K562 (cell line): ENCODE data around the gene FHIT. TPM values are rescaled to one million over a fixed set of nuclear protein-coding genes. Genes with fewer than 3 reads are reported as not detected.

Source experiments
- ATAC-seq: fragments of 200-7000 bp; cut with Tn5 transposase; 3 replicates; pipeline ENCODE4 v1.9.1; 2020; ENCODE audit warnings: moderate library complexity
- BruUV-seq: library from RNA; stranded (reverse); fragments of 400-500 nt; replicated peaks from 2 replicates; lab custom pipeline; 2021; lab: Mats Ljungman, UMichigan
- CTCF ChIA-PET: fragments of 300-600 bp; formaldehyde crosslinking; extraction: SDS; loops from one replicate; lab custom pipeline; 2021; ENCODE audit warnings: low intra/inter-chr PET ratio; lab: Yijun Ruan, JAX
- POLR2A ChIA-PET: fragments of 300-600, 350-650 bp; sonication (Branson Sonifier 250); formaldehyde crosslinking; extraction: SDS; loops from one replicate; lab custom pipeline; 2021; ENCODE audit warnings: antibody characterized with exemption, inconsistent platforms; lab: Yijun Ruan, JAX
- DNase-seq, 4 experiments: peaks; one replicate each; pipeline versions ENCODE4 v3.0.0 to v3.0.0-alpha.2; 2011 to 2018; ENCODE audit warnings: low spot score in 3 of 4, mixed read lengths in 3 of 4; ENCODE audit errors: extremely low read depth in 1 of 4
- FAIRE-seq: peaks from 2 replicates; lab custom pipeline; 2011; peaks lifted over from hg19 to GRCh38; lab: Jason Lieb, UNC
- H2AFZ ChIP-seq: 2 replicates; pipeline ENCODE4 v1.6.0; 2011; ENCODE audit warnings: low read depth, low read length, control low read depth, inconsistent platforms
- H3K27ac ChIP-seq: fragments of 200-600 bp; 3 replicates; pipeline ENCODE4 v1.8.0; 2011; ENCODE audit warnings: low read depth, mild to moderate bottlenecking, control low read depth, inconsistent platforms, low read length, moderate library complexity, mixed read lengths; ENCODE audit errors: extremely low read depth
- H3K27me3 ChIP-seq, 2 experiments: fragments of 300-600 bp in 1 of 2; 2 replicates in 1 of 2; 3 replicates in 1 of 2; pipeline versions ENCODE4 v1.6.0 to v1.8.0; 2011; ENCODE audit warnings: inconsistent platforms in 2 of 2, low read length in 2 of 2, mild to moderate bottlenecking in 1 of 2, mixed read lengths in 1 of 2, moderate library complexity in 1 of 2; ENCODE audit not compliant: control insufficient read depth in 2 of 2, insufficient read depth in 2 of 2
- H3K36me3 ChIP-seq: fragments of 300-600 bp; 3 replicates; pipeline ENCODE4 v1.8.0; 2011; ENCODE audit warnings: mild to moderate bottlenecking, low read length, inconsistent platforms; ENCODE audit not compliant: control insufficient read depth, insufficient read depth
- H3K4me1 ChIP-seq, 2 experiments: fragments of 200-600 bp in 1 of 2; replicated peaks in 1 of 2; 2 replicates in 1 of 2; 3 replicates in 1 of 2; pipeline versions ENCODE4 v1.5.1 to v1.8.0; 2011; ENCODE audit warnings: inconsistent platforms in 2 of 2, low read length in 2 of 2, mild to moderate bottlenecking in 1 of 2, mixed read lengths in 1 of 2, moderate library complexity in 1 of 2; ENCODE audit not compliant: control insufficient read depth in 2 of 2, insufficient read depth in 2 of 2
- H3K4me2 ChIP-seq: 2 replicates; pipeline ENCODE4 v1.6.1; 2011; ENCODE audit warnings: low read length, control low read depth, inconsistent platforms, mixed read lengths; ENCODE audit not compliant: insufficient read depth
- H3K4me3 ChIP-seq: fragments of 200-600 bp; sonication (generic), shearing (Covaris generic); 2 replicates; pipeline ENCODE4 v1.5.1; 2016; ENCODE audit warnings: control low read depth, inconsistent platforms
- H3K79me2 ChIP-seq: fragments of 200-600 bp; 3 replicates; pipeline ENCODE4 v1.8.0; 2011; ENCODE audit warnings: low read length, inconsistent platforms; ENCODE audit not compliant: control insufficient read depth, insufficient read depth
- H3K9ac ChIP-seq, 2 experiments: 2 replicates each; pipeline versions ENCODE4 v1.6.0 to v1.6.1; 2011; ENCODE audit warnings: low read depth in 2 of 2, low read length in 2 of 2, control low read depth in 1 of 2, inconsistent platforms in 1 of 2, mild to moderate bottlenecking in 1 of 2, mixed read lengths in 1 of 2; ENCODE audit not compliant: insufficient read depth in 1 of 2
- H3K9me1 ChIP-seq: one replicate; pipeline ENCODE4 v1.6.0; 2011; ENCODE audit warnings: inconsistent platforms, mild to moderate bottlenecking, low read length, moderate library complexity; ENCODE audit not compliant: control insufficient read depth, insufficient read depth
- H3K9me3 ChIP-seq: replicated peaks from 2 replicates; pipeline ENCODE4 v1.5.1; 2011; ENCODE audit warnings: low read depth, low read length, inconsistent platforms; ENCODE audit not compliant: control insufficient read depth, insufficient read depth
- H4K20me1 ChIP-seq: replicated peaks from 2 replicates; pipeline ENCODE4 v1.6.1; 2011; ENCODE audit warnings: low read length, inconsistent platforms, mixed read lengths; ENCODE audit not compliant: control insufficient read depth, insufficient read depth
- BDP1 ChIP-seq: IDR thresholded peaks from 3 replicates; pipeline ENCODE4 v1.6.1; 2011; ENCODE audit not compliant: insufficient read length, insufficient read depth
- CEBPZ ChIP-seq: fragments of 150-350 bp; IDR thresholded peaks from 2 replicates; pipeline ENCODE4 v1.6.1; 2014; ENCODE audit warnings: low read depth, mild to moderate bottlenecking, low read length, borderline replicate concordance
- CREM ChIP-seq: IDR thresholded peaks from 2 replicates; pipeline ENCODE4 v1.6.1; 2014; ENCODE audit warnings: antibody characterized with exemption, low read depth
- GMEB1 ChIP-seq: fragments of 250-450 bp; sonication (Bioruptor Pico); IDR thresholded peaks from 2 replicates; pipeline ENCODE4 v1.4.0; 2020; ENCODE audit warnings: mild to moderate bottlenecking
- LCOR ChIP-seq: sonication (generic); formaldehyde crosslinking; IDR thresholded peaks from 2 replicates; pipeline ENCODE4 v1.8.0; 2022; ENCODE audit warnings: mild to moderate bottlenecking, missing genetic modification reagents
- ZNF644 ChIP-seq: fragments of 200-800 bp; sonication (Bioruptor generic); IDR thresholded peaks from 2 replicates; pipeline ENCODE4 v1.6.1; 2016; ENCODE audit warnings: low read depth, missing genetic modification characterization, missing compliant biosample characterization
- WGBS: fragments of 100-300 bp; shearing (Covaris generic); methylation state at CpG from one replicate; pipeline ENCODE4 v1.1.6; 2016; ENCODE audit warnings: low coverage, mixed read lengths; ENCODE audit not compliant: insufficient coverage; ENCODE audit errors: missing lambda C conversion rate; 5-methylcytosine and 5-hydroxymethylcytosine counted together
- in situ Hi-C: fragments of 300-500 bp; cut with MboI; formaldehyde crosslinking; loops from 4 replicates; pipeline ENCODE4 v1.15.0; 2018; ENCODE audit warnings: inconsistent platforms, mixed read lengths
- intact Hi-C: fragments of 100-400 bp; cut with micrococcal nuclease; formaldehyde crosslinking; loops from 2 replicates; pipeline ENCODE4 v1.14.2; 2022
- polyA plus RNA-seq, 8 experiments: library from polyadenylated mRNA; depleted of rRNA in 4 of 8; stranded (reverse) in 5 of 8; unstranded in 3 of 8; fragments of >200 nt; fragmentation: Nextera tagmentation in 2 of 8; fragmentation: Illumina TruSeq in 1 of 8; extraction: Ambion mirVana in 2 of 8; extraction: Trizol in 1 of 8; gene quantifications; 2 replicates each; pipeline versions ENCODE4 v1.2.1 to v1.2.3, GENCODE V29; 2011 to 2014; ENCODE audit warnings: inconsistent platforms in 1 of 8, missing spikeins in 1 of 8
- total RNA-seq, 7 experiments: library from RNA; depleted of rRNA in 6 of 7; stranded (reverse); fragments of >200 nt in 6 of 7; fragmentation: Illumina TruSeq in 2 of 7; extraction: Trizol in 2 of 7; gene quantifications; 2 replicates each; pipeline versions ENCODE4 v1.2.1 to v1.2.3, GENCODE V29; 2011 to 2021; ENCODE audit warnings: low replicate concordance in 1 of 7

The FHIT gene
- total and polyA plus RNA-seq, 9 of the 15 experiments (the other 6 are each of a cell fraction or from before 2014, with no cell fraction given) = 1.7 to 9.1 (median 4.3) TPM

GRCh38 chr3:59758672-59759071, 1492.6 kb downstream of the FHIT start:
- no peak for DNase-seq
- no peaks in the 10 kb centered on the region for H3K79me2 ChIP-seq
- ChIA-PET POLR2A (no interaction called here), CTCF (no interaction called here)
- no peaks in the 10 kb centered on the region for H3K9me3 ChIP-seq
- in situ Hi-C loops = loop anchor here (5.0 kb wide), 1 partner anchor 334 kb away; no protein-coding TSS in a partner anchor
- H3K27me3 ChIP-seq = no peaks in the 10 kb centered on the region; a peak in 1 of 5 replicates
- H3K9me1 ChIP-seq = no peaks in the 10 kb centered on the region
- H3K36me3 ChIP-seq = no peaks in the 10 kb centered on the region
- no TSS peak for BruUV-seq
- ATAC-seq = no peak
- no peak for FAIRE-seq
- H3K4me1 ChIP-seq = no peaks in the 10 kb centered on the region
- no peak overlapping the region for H3K27ac ChIP-seq
- TF ChIP-seq CEBPZ (no peak), GMEB1 (no peak), BDP1 (no peak), LCOR (CRISPR knock-in tag) (no peak), ZNF644 (tag) (no peak), CREM (no peak)
- no peak overlapping the region for H2AFZ ChIP-seq
- no peaks in the 10 kb centered on the region for H4K20me1 ChIP-seq
- intact Hi-C loops = no loop called here
- WGBS = no CpG with 5 or more reads among the region's 1 CpG
- no peak overlapping the region for H3K4me3 ChIP-seq
- H3K4me2 ChIP-seq = no peak overlapping the region
- H3K9ac ChIP-seq = no peak overlapping the region
